Astrocyte (in vitro differentiated cells and primary cell): Measurements from ENCODE around the gene GSTA2. TPM values are rescaled to one million over a fixed set of nuclear protein-coding genes. Genes with fewer than 3 reads are reported as not detected.
A peak's percentile ranks its signal among the peaks of the same experiment; 100 is the strongest.

Experiments
- DNase-seq: peaks from one replicate; pipeline ENCODE4 v3.0.0-alpha.2; 2010; ENCODE audit warnings: low read depth
- FAIRE-seq: peaks from 2 replicates; lab custom pipeline; 2011; peaks lifted over from hg19 to GRCh38; lab: Jason Lieb, UNC
- H2AFZ ChIP-seq: 2 replicates; pipeline ENCODE4 v1.6.0; 2012; ENCODE audit warnings: low read depth, low read length, inconsistent platforms
- H3K27ac ChIP-seq: 2 replicates; pipeline ENCODE4 v1.5.1; 2011; ENCODE audit warnings: low read depth, low read length, inconsistent platforms
- H3K27me3 ChIP-seq: 2 replicates; pipeline ENCODE4 v1.6.0; 2011; ENCODE audit warnings: low read length, inconsistent platforms; ENCODE audit not compliant: insufficient read depth
- H3K36me3 ChIP-seq: 2 replicates; pipeline ENCODE4 v1.5.1; 2011; ENCODE audit warnings: low read length, inconsistent platforms; ENCODE audit not compliant: insufficient read depth
- H3K4me1 ChIP-seq: 2 replicates; pipeline ENCODE4 v1.5.1; 2011; ENCODE audit warnings: low read length, inconsistent platforms; ENCODE audit not compliant: insufficient read depth
- H3K4me2 ChIP-seq: 2 replicates; pipeline ENCODE4 v1.6.0; 2012; ENCODE audit warnings: low read length, inconsistent platforms
- H3K4me3 ChIP-seq: 2 replicates; pipeline ENCODE4 v1.5.1; 2011; ENCODE audit warnings: low read depth, mild to moderate bottlenecking, low read length, inconsistent platforms; ENCODE audit not compliant: insufficient read depth
- H3K79me2 ChIP-seq: 2 replicates; pipeline ENCODE4 v1.6.0; 2012; ENCODE audit warnings: mild to moderate bottlenecking, low read length, inconsistent platforms; ENCODE audit not compliant: insufficient read depth
- H3K9ac ChIP-seq: 2 replicates; pipeline ENCODE4 v1.6.0; 2012; ENCODE audit warnings: mild to moderate bottlenecking, low read length, inconsistent platforms
- H3K9me3 ChIP-seq: 2 replicates; pipeline ENCODE4 v1.5.1; 2012; ENCODE audit warnings: low read depth, mild to moderate bottlenecking, low read length, inconsistent platforms; ENCODE audit not compliant: insufficient read depth
- H4K20me1 ChIP-seq: 2 replicates; pipeline ENCODE4 v1.6.0; 2012; ENCODE audit warnings: low read length, inconsistent platforms; ENCODE audit not compliant: insufficient read depth
- H3K27ac Mint-ChIP-seq: one replicate; pipeline ENCODE4 v1.8.0; 2021; ENCODE audit warnings: mild to moderate bottlenecking, mixed read lengths; ENCODE audit not compliant: unreplicated experiment
- H3K27me3 Mint-ChIP-seq: one replicate; pipeline ENCODE4 v1.8.0; 2021; ENCODE audit warnings: low read depth, mixed read lengths; ENCODE audit not compliant: unreplicated experiment
- H3K36me3 Mint-ChIP-seq: one replicate; pipeline ENCODE4 v1.8.0; 2021; ENCODE audit warnings: low read depth, mixed read lengths; ENCODE audit not compliant: unreplicated experiment
- H3K4me1 Mint-ChIP-seq: one replicate; pipeline ENCODE4 v1.8.0; 2021; ENCODE audit warnings: low read depth, mixed read lengths; ENCODE audit not compliant: unreplicated experiment
- H3K4me3 Mint-ChIP-seq: one replicate; pipeline ENCODE4 v1.8.0; 2021; ENCODE audit warnings: mild to moderate bottlenecking, moderate library complexity, mixed read lengths; ENCODE audit not compliant: unreplicated experiment
- H3K9me3 Mint-ChIP-seq: one replicate; pipeline ENCODE4 v1.8.0; 2021; ENCODE audit warnings: mild to moderate bottlenecking, mixed read lengths; ENCODE audit not compliant: unreplicated experiment
- EZH2 ChIP-seq: IDR thresholded peaks from 2 replicates; pipeline ENCODE4 v1.6.1; 2012; ENCODE audit warnings: mild to moderate bottlenecking, low read length, inconsistent platforms; ENCODE audit not compliant: insufficient read depth
- total RNA-seq: library from RNA; stranded (reverse); gene quantifications from 2 replicates; pipeline ENCODE4 v1.2.1, GENCODE V29; 2021
- TF ChIP-seq, protein P1 (sequence below): IDR thresholded peaks from 2 replicates; pipeline ENCODE4 v1.5.1; 2011; ENCODE audit warnings: low read depth, mild to moderate bottlenecking, inconsistent platforms, low read length, moderate library complexity; ENCODE audit not compliant: insufficient read depth

Gene GSTA2
- total RNA-seq, 1 donor from 2014 or later: not detected

DNA sequence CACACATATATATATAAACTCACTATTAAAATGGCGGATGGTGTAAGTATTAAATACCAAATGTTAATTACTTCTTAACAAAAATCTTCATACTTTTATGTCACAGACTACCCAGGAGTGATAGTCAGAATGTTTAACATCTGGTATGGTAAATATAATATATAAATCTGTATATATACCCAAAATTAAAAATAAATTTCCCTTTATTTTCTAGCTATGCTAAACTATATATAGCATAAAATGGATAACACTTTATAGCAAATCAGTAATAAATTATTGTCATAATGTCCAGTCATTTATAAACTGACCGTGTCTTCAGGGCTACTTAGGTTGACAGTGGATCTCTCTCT, 37.1 kb downstream of the GSTA2 start:
- FAIRE-seq (no peak), DNase-seq (no peak)
- Histone ChIP-seq H3K4me3 (no peak overlapping the region), H2AFZ (no peak overlapping the region), H3K9ac (no peak overlapping the region), H3K9me3 (no peaks in the 10 kb centered on the region), H3K4me2 (no peak overlapping the region), H3K4me1 (no peaks in the 10 kb centered on the region), H3K27me3 (no peaks in the 10 kb centered on the region), H3K27ac (no peak overlapping the region), H3K79me2 (no peaks in the 10 kb centered on the region), H3K36me3 (no peaks in the 10 kb centered on the region), H4K20me1 (no peaks in the 10 kb centered on the region)
- Mint-ChIP-seq H3K27me3 (peaks cover 3% of the 10 kb centered on the region), H3K9me3 (no peaks in the 10 kb centered on the region), H3K4me3 (no peak overlapping the region), H3K36me3 (no peaks in the 10 kb centered on the region), H3K4me1 (peaks cover 11% of the 10 kb centered on the region), H3K27ac (no peak overlapping the region)
- TF ChIP-seq, protein P1, sequence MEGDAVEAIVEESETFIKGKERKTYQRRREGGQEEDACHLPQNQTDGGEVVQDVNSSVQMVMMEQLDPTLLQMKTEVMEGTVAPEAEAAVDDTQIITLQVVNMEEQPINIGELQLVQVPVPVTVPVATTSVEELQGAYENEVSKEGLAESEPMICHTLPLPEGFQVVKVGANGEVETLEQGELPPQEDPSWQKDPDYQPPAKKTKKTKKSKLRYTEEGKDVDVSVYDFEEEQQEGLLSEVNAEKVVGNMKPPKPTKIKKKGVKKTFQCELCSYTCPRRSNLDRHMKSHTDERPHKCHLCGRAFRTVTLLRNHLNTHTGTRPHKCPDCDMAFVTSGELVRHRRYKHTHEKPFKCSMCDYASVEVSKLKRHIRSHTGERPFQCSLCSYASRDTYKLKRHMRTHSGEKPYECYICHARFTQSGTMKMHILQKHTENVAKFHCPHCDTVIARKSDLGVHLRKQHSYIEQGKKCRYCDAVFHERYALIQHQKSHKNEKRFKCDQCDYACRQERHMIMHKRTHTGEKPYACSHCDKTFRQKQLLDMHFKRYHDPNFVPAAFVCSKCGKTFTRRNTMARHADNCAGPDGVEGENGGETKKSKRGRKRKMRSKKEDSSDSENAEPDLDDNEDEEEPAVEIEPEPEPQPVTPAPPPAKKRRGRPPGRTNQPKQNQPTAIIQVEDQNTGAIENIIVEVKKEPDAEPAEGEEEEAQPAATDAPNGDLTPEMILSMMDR: no peak
- no peak for TF ChIP-seq EZH2

DNA sequence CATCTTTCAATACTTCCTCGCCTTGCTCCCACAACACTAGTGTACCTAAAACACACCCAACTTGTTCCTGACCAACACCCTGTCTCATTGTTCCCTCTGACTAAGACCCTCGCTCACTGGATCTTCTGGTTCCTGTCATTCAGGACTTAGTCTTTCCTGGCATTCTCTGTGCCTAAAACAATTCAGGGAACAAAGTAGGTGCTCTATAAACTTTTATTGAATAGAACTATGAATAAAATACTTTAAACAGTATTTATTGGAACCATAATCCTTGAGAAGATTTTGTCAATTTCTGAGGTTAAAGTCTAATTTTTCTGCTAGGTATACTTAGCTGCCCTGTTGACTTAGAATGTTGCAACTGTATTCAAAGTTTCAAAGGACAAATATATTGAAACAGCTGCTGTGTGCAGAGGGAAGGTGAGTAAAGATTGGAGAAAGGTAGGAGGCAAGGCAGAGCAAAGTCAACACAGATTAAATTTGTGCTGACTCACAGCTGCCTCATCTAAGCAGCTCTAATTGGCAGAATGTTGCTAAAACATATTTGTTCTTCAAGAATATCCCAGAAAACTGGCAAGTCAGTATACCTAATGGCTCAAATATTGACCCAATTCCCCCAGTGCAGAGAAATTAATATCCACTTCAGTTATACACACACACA, 37.6 kb downstream of the GSTA2 start:
- Histone ChIP-seq H3K27ac (no peak overlapping the region), H3K36me3 (no peaks in the 10 kb centered on the region), H4K20me1 (no peaks in the 10 kb centered on the region), H3K9me3 (no peaks in the 10 kb centered on the region), H3K4me3 (no peak overlapping the region), H3K4me1 (no peaks in the 10 kb centered on the region), H3K9ac (no peak overlapping the region), H3K79me2 (no peaks in the 10 kb centered on the region), H2AFZ (no peak overlapping the region), H3K27me3 (no peaks in the 10 kb centered on the region), H3K4me2 (no peak overlapping the region)
- Mint-ChIP-seq H3K27me3 (peaks cover 1% of the 10 kb centered on the region), H3K4me3 (no peak overlapping the region), H3K4me1 (peaks cover 11% of the 10 kb centered on the region), H3K27ac (no peak overlapping the region), H3K36me3 (no peaks in the 10 kb centered on the region), H3K9me3 (no peaks in the 10 kb centered on the region)
- TF ChIP-seq EZH2: no peak
- TF ChIP-seq, protein P1: no peak
- FAIRE-seq: no peak
- DNase-seq: peak; percentile 35

DNA sequence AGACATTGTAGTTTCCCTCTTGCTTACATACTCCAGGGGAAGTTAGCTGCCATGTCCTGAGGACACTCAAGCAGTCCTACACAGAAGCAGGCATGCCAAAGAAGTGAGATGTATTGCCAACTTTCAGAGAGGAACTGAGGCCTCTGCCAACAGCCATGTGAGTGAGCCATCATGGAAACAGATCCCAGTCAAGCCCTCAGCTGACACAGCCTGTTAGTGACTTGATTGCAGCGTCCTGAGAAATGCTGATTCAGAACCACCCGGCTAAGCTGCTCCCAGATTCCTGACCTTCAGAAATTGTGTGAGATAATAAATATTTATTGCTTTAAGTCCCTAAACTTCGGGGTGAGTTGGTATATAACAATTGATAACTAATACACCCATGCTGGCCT, 38.1 kb downstream of the GSTA2 start:
- Histone ChIP-seq H3K36me3 (no peaks in the 10 kb centered on the region), H3K27me3 (no peaks in the 10 kb centered on the region), H4K20me1 (no peaks in the 10 kb centered on the region), H3K9me3 (no peaks in the 10 kb centered on the region), H3K4me1 (no peaks in the 10 kb centered on the region), H3K79me2 (no peaks in the 10 kb centered on the region), H3K27ac (no peak overlapping the region), H3K4me3 (no peak overlapping the region), H3K4me2 (no peak overlapping the region), H3K9ac (no peak overlapping the region), H2AFZ (no peak overlapping the region)
- FAIRE-seq: no peak
- peaks cover 9% of the 10 kb centered on the region for H3K4me1 Mint-ChIP-seq
- H3K27ac Mint-ChIP-seq: no peak overlapping the region
- DNase-seq: no peak
- H3K27me3 Mint-ChIP-seq: no peaks in the 10 kb centered on the region
- no peaks in the 10 kb centered on the region for H3K9me3 Mint-ChIP-seq
- no peak overlapping the region for H3K4me3 Mint-ChIP-seq
- TF ChIP-seq, protein P1: no peak
- TF ChIP-seq EZH2: no peak
- no peaks in the 10 kb centered on the region for H3K36me3 Mint-ChIP-seq
